ENCODE data around the gene DAO.
"Not testable (repeated sequence)": the region's sequence is repeated elsewhere in the genome, so short reads cannot be mapped to it uniquely, and the experiment has no call there.

The DAO gene

GRCh38 chr12:108879615-108880254 lies at the start of gene DAO:
DAO (plus strand) TSS chr12:108880092; CDS start chr12:108885007, 4,915 bp downstream.
- DNase-seq, result no peak

GRCh38 chr12:108831309-108831991 lies 48.4 kb upstream of the DAO start:
- DNase-seq, result no peak

- DNase-seq, result no peak
Observed at GRCh38 chr12:108832208-108832607, 47.7 kb upstream of the DAO start.

- no peak for DNase-seq
Observed at GRCh38 chr12:108832730-108833354, 47.0 kb upstream of the DAO start.

GRCh38 chr12:108833355-108833733 lies 46.5 kb upstream of the DAO start:
- no peak for DNase-seq

GRCh38 chr12:108833757-108834472 lies 46.0 kb upstream of the DAO start:
- DNase-seq, result no peak

GRCh38 chr12:108835860-108836634 lies 43.8 kb upstream of the DAO start:
- DNase-seq, result no peak

- DNase-seq, result no peak
Observed at GRCh38 chr12:108837239-108837638, 42.7 kb upstream of the DAO start.

- DNase-seq, result no peak
Observed at GRCh38 chr12:108837680-108838079, 42.2 kb upstream of the DAO start.

GRCh38 chr12:108838194-108839017 lies 41.5 kb upstream of the DAO start:
- peak; percentile 89 for DNase-seq

GRCh38 chr12:108839018-108839889 lies 40.6 kb upstream of the DAO start:
- no peak for DNase-seq

GRCh38 chr12:108839890-108840230 lies 40.0 kb upstream of the DAO start:
- no peak for DNase-seq

- no peak for DNase-seq
Observed at GRCh38 chr12:108840605-108841332, 39.1 kb upstream of the DAO start.

GRCh38 chr12:108841825-108842224 lies 38.1 kb upstream of the DAO start:
- not testable (repeated sequence) for DNase-seq

GRCh38 chr12:108842361-108842760 lies 37.5 kb upstream of the DAO start:
- DNase-seq, result no peak

- DNase-seq, result no peak
Observed at GRCh38 chr12:108843187-108843586, 36.7 kb upstream of the DAO start.

GRCh38 chr12:108845696-108846095 lies 34.2 kb upstream of the DAO start:
- DNase-seq, result no peak

GRCh38 chr12:108846290-108846701 lies 33.6 kb upstream of the DAO start:
- no peak for DNase-seq

GRCh38 chr12:108847705-108848104 lies 32.2 kb upstream of the DAO start:
- DNase-seq, result no peak

GRCh38 chr12:108849660-108850059 lies 30.2 kb upstream of the DAO start:
- no peak for DNase-seq

Measured in NCI-H774 (cell line).